ENCODE measurements around the gene MYL2. TPM values are rescaled to one million over a fixed set of nuclear protein-coding genes. Genes with fewer than 3 reads are reported as not detected.
"Not testable (repeated sequence)": the region's sequence is repeated elsewhere in the genome, so short reads cannot be mapped to it uniquely, and the experiment has no call there.

Gene MYL2
- 20.2 and 24.6 TPM in 2 replicates for total RNA-seq
- polyA plus RNA-seq (2012), result 106 TPM

DNA sequence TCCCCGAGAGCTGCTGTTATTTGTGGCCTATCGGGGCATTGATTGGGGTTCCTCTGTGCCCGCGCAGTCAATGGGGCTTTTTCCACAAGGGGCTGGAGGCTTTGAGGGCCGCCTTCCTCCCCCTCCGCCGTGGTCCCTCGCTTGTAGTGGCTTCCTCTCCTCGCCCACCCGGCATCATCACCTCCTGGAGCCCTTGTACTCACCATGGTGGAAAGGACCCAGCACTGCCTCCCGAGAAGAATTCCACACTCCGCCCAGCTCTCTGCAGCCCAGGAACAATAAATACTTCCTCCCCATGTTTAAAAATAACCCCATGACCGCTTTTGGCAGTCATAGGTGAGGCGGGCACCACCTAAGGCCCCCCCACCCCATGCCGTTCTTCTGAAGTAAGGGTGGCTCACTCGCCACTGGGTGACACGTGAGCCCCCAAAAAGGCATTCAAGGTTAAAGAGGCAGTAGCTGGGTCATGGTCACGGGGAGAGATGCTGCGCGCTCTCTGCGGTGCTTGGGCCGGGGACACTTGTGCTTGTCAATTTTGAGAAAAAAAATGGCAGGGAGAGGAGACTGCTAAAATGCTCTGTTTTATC, at the start of gene MYL2:
MYL2 (minus strand) TSS at position 256 of the 587 bp plus-strand sequence; CDS start at position 206, 50 bp downstream.
- DNase-seq (ENCODE audit: low read depth), result peak; percentile 58

DNA sequence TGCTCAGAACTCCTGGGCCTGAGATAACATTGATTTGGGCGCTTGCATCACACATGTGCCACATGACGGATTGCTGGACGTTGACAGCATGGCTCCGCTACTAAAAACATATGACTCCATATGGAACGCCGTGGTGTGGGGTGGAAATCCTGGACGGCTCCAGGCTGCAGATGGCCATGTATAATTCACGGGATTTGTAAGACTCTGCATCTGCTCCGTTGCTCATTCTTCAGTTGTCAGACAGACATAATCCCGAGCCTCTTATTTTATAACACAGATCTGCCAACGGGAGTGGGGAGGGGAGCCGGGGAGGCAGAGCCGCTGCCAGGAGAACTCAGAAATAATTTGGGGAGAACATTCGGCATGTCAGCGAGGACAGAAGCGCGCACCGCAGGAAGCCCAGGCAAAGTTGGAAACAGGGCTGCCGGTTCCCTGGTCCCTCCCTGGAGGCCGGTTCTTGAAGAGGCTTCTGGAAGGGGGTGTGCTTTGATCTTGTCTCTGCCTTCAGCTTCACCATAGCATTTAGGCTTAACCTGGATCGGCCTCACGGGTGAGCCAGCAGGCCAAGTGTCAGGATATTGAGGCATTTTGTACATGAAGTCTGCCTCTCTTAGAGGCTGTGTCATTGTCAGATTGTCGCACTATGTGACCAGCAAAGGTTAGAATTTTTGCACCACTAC, 45.8 kb upstream of the MYL2 start:
- DNase-seq (ENCODE audit: low read depth), result no peak

DNA sequence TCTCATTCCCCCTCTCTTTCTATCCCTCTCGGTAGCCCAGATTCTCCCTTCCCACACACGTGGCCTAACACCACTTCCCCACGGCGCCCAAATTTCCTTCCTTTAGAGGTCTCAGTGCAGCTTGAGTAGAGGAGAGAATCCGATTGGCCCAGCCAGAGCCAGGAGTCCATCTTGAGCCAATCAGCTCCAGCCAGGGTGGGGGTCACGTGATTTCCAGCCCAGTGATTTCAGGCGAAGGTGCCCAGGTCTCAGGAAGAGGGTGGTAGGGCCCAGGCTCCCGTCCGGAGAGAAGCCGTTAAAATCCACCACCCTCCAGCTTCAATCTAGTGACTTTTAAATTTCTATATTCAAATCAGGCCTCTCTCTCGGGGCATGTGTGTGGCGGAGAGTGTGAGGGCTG, 45.2 kb upstream of the MYL2 start:
- DNase-seq (ENCODE audit: low read depth), result no peak

DNA sequence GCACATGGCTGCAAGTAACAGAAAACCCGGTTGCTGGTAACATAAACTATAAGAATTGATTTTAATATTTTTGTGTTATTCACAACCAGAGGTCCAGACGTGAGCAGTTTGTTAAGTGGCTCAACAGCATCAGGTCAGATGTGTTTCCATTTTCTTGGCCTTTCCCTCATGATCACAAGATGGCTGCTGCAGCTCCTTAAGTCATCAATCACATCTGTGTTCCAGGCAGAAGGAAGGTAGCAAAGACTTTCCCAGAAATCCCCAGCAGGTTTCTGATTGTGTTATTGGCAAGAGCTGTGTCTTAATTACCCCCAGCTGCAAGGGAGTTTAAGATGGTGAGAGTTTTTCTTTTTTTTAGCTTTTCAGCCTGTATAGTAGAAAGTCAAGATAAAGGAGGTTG, 40.4 kb upstream of the MYL2 start:
- DNase-seq (ENCODE audit: low read depth), result no peak

DNA sequence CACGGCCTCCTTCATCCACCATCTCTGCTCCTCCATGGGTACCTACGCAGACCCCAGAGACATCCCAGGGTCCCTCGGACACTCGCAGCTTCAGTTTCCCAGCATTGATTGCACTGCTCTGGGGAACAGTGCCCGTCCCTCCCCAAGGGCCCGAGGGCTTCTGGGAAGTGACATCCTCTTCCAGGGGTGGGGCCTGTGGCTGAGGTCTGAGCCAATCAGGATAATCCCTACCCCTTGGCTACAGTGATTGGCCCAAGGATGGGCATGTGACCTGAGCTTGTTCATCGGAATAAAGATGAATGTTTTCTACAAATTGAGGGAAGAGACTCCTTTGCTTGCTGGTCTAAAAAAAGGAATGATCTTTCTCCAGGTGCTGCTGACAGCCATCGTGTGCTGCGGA, 37.3 kb upstream of the MYL2 start:
- DNase-seq (ENCODE audit: low read depth), result no peak

- DNase-seq (ENCODE audit: low read depth), result no peak
Measured at GRCh38 chr12:110957159-110957558, 36.8 kb upstream of the MYL2 start.

DNA sequence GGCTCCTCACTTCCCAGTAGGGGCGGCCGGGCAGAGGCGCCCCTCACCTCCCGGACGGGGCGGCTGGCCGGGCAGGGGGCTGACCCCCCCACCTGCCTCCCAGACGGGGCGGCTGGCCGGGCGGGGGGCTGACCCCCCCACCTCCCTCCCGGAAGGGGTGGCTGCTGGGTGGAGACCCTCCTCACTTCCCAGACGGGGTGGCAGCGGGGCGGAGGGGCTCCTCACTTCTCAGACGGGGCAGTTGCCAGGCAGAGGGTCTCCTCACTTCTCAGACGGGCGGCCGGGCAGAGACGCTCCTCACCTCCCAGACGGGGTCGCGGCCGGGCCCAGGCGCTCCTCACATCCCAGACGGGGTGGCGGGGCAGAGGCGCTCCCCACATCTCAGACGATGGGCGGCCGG, 30.5 kb upstream of the MYL2 start:
- not testable (repeated sequence) for DNase-seq (ENCODE audit: low read depth)

- DNase-seq (ENCODE audit: low read depth), result not testable (repeated sequence)
Measured at GRCh38 chr12:110950466-110950865, 30.1 kb upstream of the MYL2 start.

DNA sequence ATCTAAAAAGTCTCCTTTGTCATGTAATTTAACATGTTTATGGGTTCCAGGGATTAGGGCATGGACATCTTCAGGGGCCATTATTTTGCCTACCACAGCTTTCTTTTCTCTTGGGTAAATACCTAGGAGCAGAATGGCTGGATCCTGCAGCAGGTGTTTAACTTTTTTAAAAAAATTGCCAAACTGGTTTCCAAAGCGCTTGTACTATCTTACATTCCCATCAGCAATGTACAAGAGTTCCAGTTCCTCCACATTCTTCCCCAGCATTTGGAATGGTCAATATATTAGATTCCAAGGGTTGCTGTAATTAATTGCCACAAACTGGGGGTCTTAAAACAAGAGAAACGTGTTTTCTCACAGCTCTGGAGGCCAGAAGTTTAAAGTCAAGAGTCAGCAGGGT, 27.7 kb upstream of the MYL2 start:
- DNase-seq (ENCODE audit: low read depth), result no peak

DNA sequence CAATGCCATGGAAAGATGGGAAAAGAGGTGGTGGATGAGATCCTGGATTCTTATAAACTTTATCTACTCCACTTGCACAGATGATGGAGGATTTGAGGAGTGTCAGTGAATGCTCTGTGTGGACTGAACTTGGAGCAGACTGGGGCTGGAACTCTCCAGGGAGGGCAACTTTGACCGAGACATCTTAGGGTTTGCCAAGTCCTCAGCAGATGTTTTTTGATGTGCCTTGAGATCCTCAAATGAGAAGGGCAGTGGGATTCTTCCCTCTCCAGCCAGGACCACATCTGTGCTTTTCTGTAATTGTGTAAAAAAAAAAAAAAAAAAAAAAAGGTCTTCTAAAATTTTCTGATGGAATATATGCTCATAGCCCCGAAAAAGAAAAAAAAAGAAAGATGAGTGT, 23.0 kb upstream of the MYL2 start:
- DNase-seq (ENCODE audit: low read depth), result no peak

DNA sequence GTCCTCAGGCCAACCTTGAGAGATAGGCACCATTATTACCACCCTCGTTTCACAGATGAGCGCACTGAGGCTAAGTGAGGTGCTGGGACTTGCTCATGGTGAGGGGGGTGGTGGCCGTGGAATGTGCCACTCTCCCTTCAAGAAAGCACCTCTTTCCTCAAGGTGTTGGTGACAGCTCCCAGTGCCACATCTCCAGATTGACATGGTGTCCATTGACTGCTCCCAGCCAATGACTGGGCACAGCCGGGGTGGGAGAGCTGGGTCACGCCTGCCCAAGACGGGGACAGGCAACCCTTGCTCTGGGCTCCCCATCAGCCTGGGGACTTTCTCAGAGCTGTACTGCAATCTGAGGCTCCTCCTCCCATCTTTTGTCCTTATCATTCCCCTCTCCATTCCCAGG, 21.0 kb upstream of the MYL2 start:
- no peak for DNase-seq (ENCODE audit: low read depth)

- DNase-seq (ENCODE audit: low read depth), result no peak
Measured at GRCh38 chr12:110940933-110941332, 20.6 kb upstream of the MYL2 start.

- no peak for DNase-seq (ENCODE audit: low read depth)
Measured at GRCh38 chr12:110940296-110940695, 19.9 kb upstream of the MYL2 start.

GRCh38 chr12:110937104-110937641, 16.8 kb upstream of the MYL2 start:
- DNase-seq (ENCODE audit: low read depth), result peak; percentile 53

DNA sequence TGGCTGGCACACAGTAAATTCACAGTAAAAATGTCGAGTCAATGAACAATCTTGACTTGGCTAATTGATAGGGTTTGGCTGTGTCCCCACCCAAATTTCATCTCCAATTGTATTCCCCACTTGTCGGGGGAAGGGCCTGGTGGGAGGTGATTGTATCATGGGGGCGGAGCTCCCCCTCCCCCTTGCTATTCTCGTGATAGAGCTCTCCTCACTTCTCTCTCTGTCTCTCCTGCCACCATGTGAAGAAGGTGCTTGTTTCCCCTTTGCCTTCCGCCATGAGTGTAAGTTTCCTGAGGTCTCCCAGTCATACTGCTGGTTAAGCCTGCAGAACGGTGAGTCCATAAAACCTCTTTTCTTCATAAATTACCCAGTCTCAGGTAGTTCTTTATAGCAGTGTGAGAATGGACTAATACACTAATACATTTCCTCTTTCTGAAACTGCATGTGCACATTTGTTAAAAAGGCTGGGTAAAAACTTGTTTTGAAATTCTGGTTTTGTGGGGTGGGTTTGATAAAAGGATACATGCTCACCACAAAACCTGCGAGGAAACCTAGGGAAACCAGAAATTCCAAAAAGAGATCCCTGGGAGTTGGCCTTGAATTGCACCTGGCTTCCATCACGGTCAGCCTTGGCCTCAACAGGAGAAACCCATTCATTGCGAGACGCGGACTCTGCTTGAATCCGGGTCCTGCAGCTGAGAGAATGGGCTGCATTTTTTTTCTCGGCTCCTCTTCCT, 16.2 kb upstream of the MYL2 start:
- DNase-seq (ENCODE audit: low read depth), result peak; percentile 32

DNA sequence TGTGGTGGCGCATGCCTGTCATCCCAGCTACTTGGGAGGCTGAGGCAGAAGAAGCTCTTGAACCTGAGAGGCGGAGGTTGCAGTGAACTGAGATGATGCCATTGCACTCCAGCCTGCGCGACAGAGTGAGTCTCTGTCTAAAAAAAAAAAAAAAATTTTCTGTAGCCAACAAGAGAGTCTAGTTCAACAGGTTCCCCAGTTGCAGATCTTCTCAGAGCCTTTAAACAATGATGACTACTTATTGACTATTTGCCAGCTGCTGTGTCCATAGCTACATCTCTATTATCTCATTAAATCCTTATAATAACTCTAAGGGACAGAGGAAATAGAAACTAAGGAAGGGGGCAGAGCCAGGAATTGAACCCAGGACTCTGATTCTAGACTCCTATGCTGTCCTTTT, 15.2 kb upstream of the MYL2 start:
- DNase-seq (ENCODE audit: low read depth), result no peak

- peak; percentile 82 for DNase-seq (ENCODE audit: low read depth)
Measured at GRCh38 chr12:110934093-110934852, 13.9 kb upstream of the MYL2 start.

GRCh38 chr12:110933326-110933974, 13.1 kb upstream of the MYL2 start:
- DNase-seq (ENCODE audit: low read depth), result no peak

DNA sequence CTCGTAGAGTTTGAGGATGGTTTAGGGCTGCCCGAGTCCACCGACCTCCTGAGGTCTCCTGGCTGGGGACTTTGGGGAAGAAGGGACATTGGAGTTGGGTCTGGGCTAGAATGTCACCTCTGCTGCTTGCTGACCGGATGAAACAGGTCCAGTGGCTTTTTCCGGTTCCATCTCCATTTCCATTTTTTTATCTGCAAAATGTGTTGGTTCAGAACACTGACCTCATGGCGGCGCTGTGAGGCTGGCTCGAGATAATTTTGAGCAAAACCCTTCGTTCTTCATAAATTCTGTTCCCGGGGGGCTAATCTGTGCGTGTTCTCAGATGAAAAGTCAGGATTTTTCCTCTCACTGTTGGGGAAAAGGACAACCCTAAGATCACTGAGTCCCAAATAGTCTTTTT, 11.7 kb upstream of the MYL2 start:
- DNase-seq (ENCODE audit: low read depth), result no peak

DNA sequence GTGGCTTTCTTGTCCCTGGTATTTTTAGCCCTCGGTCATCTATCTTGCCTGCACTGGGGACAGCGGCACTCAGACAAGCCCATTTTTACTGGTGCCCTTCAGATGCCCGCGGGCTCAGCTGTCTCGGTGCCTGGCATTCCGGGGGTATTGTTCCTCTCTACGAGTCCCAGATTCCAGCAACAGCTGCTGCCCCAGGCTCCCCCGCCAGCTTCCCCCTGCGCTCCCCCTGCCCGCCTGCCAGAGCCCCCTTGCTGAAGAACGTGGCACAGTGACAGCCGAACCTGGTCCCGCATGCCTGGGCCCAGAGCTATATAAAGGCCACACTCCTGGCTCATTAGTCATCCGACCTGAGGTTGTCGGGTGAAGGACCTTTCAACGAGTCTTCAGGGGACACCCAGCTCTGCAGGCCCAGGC, 10.9 kb upstream of the MYL2 start:
- peak; percentile 95 for DNase-seq (ENCODE audit: low read depth)
